H1 (cell line): ENCODE measurements around the gene RNF39. TPM values are rescaled to one million over a fixed set of nuclear protein-coding genes. Genes with fewer than 3 reads are reported as not detected.

Experiments
- CTCF ChIP-seq, 3 experiments: IDR thresholded peaks; 1 replicate in 2 of 3; 2 replicates in 1 of 3; pipeline versions ENCODE4 v1.5.1 to v1.6.1; 2011; ENCODE audit warnings: low read length in 3 of 3, mild to moderate bottlenecking in 3 of 3, inconsistent platforms in 2 of 3, low read depth in 1 of 3, moderate library complexity in 1 of 3; ENCODE audit not compliant: insufficient read depth in 1 of 3; ENCODE audit errors: control extremely low read depth in 1 of 3
- KDM4A ChIP-seq: IDR thresholded peaks from one replicate; pipeline ENCODE4 v1.7.1; 2012; ENCODE audit warnings: low read depth, mild to moderate bottlenecking, moderate library complexity, low read length, inconsistent platforms; ENCODE audit not compliant: severe bottlenecking
- PHF8 ChIP-seq: fragments of 200-600 bp; sonication (generic); conservative IDR thresholded peaks from 2 replicates; pipeline ENCODE4 v1.7.1; 2012; ENCODE audit warnings: low read depth, mild to moderate bottlenecking, inconsistent platforms, low read length, moderate library complexity
- RNF2 ChIP-seq: fragments of 200-900, 300-1000 bp; sonication (generic); IDR thresholded peaks from 2 replicates; pipeline ENCODE4 v1.7.1; 2016; ENCODE audit warnings: borderline replicate concordance, low read depth, mild to moderate bottlenecking, antibody characterized with exemption, low read length; ENCODE audit not compliant: poor library complexity, severe bottlenecking; ENCODE audit errors: missing control alignments
- SAP30 ChIP-seq: fragments of 300-600 bp; sonication (generic); IDR thresholded peaks from 2 replicates; pipeline ENCODE4 v1.7.1; 2012; ENCODE audit warnings: low read length, moderate library complexity, mild to moderate bottlenecking, inconsistent platforms; ENCODE audit not compliant: insufficient read depth, insufficient replicate concordance
- SIN3A ChIP-seq, 2 experiments: IDR thresholded peaks in 1 of 2; conservative IDR thresholded peaks in 1 of 2; 2 replicates each; pipeline ENCODE4 v1.6.1; 2011 to 2012; ENCODE audit warnings: low read length in 2 of 2, improper control_type of control experiment in 1 of 2, low read depth in 1 of 2, mild to moderate bottlenecking in 1 of 2
- SP1 ChIP-seq: IDR thresholded peaks from 2 replicates; pipeline ENCODE4 v1.6.1; 2011; ENCODE audit warnings: low read depth, low read length
- TBP ChIP-seq: IDR thresholded peaks from 2 replicates; pipeline ENCODE4 v1.6.1; 2011; ENCODE audit warnings: low read depth, low read length, improper control_type of control experiment
- ZNF274 ChIP-seq: IDR thresholded peaks from 2 replicates; pipeline ENCODE4 v1.7.0; 2012; ENCODE audit warnings: low read length, borderline replicate concordance; ENCODE audit errors: extremely low read depth
- polyA plus RNA-seq, 7 experiments: library from polyadenylated mRNA; depleted of rRNA in 3 of 7; stranded (reverse) in 5 of 7; unstranded in 2 of 7; fragments of >200 nt in 5 of 7; fragments of 200-250 nt in 2 of 7; gene quantifications; 1 replicate in 5 of 7; 2 replicates in 1 of 7; 4 replicates in 1 of 7; pipeline versions ENCODE4 v1.2.1 to v1.2.3, GENCODE V29; 2011 to 2013; ENCODE audit warnings: missing spikeins in 2 of 7, mixed read lengths in 2 of 7
- total RNA-seq: library from RNA; stranded (reverse); fragmentation: NEBNext Ultra II Directional; extraction: Animal tissue kit (Norgen Biotek cat#: 25700); gene quantifications from 2 replicates; pipeline ENCODE4 v1.2.1, GENCODE V29; 2021

The RNF39 gene
- total and polyA plus RNA-seq, 2 of the 8 experiments (the other 6 are each of a cell fraction or from before 2014, with no cell fraction given): 1.4 to 2.3 TPM

DNA sequence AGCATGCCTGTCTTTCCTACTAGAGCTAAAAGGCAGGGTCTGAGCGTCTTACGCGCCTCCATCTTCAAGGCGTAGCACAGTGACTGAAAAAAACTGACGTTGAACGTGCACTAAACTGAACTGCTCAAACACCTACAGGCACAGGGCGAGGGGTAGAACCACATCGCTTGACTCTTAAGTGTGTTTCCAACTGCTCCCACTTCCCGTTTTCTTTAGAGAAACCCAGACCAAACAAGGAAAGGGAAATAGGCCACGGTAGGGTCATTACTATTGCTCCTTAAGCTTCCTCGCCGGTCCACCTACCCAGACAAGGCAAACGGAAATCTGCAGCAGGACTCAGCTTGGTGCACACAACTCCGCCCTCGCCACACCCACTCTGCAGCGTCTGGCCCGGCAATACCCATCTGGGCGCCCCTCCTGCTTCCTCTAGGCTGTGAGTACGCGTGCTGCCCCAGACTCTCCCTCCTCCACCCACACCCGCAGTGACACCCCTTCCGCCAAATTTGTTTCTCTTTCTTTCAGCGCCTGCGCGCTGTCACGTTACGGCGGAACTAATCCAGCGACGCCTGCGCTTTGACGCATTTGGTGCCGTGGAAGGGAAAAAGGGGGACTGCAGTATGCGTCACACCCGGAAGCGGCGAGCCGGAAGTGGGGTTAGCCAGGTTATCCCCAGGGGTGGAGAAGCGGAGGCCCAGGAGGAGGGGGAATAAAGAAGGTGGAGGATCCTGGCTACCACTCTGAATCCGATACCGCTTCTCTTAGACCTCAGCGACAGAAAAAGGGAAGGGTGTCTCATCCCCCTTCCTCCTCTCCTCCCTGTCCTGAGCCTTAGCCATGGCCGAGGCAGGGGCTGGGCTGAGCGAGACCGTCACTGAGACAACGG lies 8.8 kb downstream of the RNF39 start, which contains the start of gene PPP1R11 (continued):
- TF ChIP-seq KDM4A: no peak
- TF ChIP-seq SP1: peak; percentile 6; the same call in 1 of the 2 replicates
- no peak for TF ChIP-seq CTCF (IDR thresholded peaks at IDR 0.05; ENCODE audit: control extremely low read depth in 1 of 3, insufficient read depth in 1 of 3, low read depth in 1 of 3, low read length in 3 of 3)
- peak in 1 of 2 experiments; percentile 94; a peak in 3 of 4 replicates for TF ChIP-seq SIN3A (conservative IDR thresholded peaks at IDR 0.05 in 1 of 2, IDR thresholded peaks at IDR 0.05 in 1 of 2; ENCODE audit: low read depth in 1 of 2, low read length in 2 of 2)
- TF ChIP-seq RNF2: no peak
- peak; percentile 71 for TF ChIP-seq TBP
- TF ChIP-seq PHF8: peak; percentile 45; the same call in 1 of the 2 replicates
- peak; percentile 97 for TF ChIP-seq SAP30
- no peak for TF ChIP-seq ZNF274
